Measurements from ENCODE around the gene PRKG1. TPM values are rescaled to one million over a fixed set of nuclear protein-coding genes. Genes with fewer than 3 reads are reported as not detected.

The PRKG1 gene
- polyA plus RNA-seq, 3 donors: not detected

DNA sequence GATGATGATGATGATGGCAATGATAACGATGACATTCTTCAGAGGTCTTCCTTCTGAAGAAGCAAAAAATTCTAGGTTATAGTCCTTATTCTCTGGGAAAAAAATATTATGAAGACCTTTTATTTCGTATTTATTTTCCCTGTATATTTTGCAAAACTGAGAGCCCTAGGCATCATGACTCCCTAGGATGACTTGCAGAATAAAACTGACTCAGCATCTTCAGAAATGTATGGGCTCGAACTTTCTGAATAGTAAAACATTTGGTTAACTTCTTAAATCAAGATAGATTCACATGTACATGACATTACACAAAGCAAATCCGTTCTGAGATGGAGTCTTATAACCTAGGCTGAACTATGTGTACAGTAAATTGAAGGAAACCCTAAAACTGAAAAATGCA lies 1269.2 kb downstream of the PRKG1 start:
- no peak overlapping the region for H3K4me3 ChIP-seq (replicated peaks in 1 of 3; ENCODE audit: low read depth in 2 of 3, low read length in 3 of 3)
- no peak overlapping the region for H2AFZ ChIP-seq (ENCODE audit: insufficient read depth, low read depth, low read length, poor library complexity, severe bottlenecking)
- H3K36me3 Mint-ChIP-seq: no peaks in the 10 kb centered on the region
- H3K27ac Mint-ChIP-seq: no peak overlapping the region
- no peaks in the 10 kb centered on the region for H3K27me3 Mint-ChIP-seq (ENCODE audit: low read depth in 3 of 3)
- no peak overlapping the region for H3K27ac ChIP-seq (ENCODE audit: low read depth in 1 of 2, low read length in 2 of 2)
- 100% methylated on average over 1 of the region's 4 CpGs for WGBS (ENCODE audit: insufficient coverage)
- H3K4me1 ChIP-seq (ENCODE audit: control insufficient read depth in 1 of 2, insufficient read depth in 2 of 2, low read length in 2 of 2): no peaks in the 10 kb centered on the region
- H4K20me1 ChIP-seq (ENCODE audit: insufficient read depth, low read length): no peaks in the 10 kb centered on the region
- intact Hi-C loops (cut with micrococcal nuclease): no loop called here
- H3K4me2 ChIP-seq (replicated peaks; ENCODE audit: extremely low read depth, low read length, poor library complexity, severe bottlenecking): no peak overlapping the region
- H3K4me1 Mint-ChIP-seq: no peaks in the 10 kb centered on the region
- peaks cover 0 to 22% of the 10 kb centered on the region in 2 donors for H3K9me3 ChIP-seq (replicated peaks in 1 of 2; ENCODE audit: control insufficient read depth in 1 of 2, insufficient read depth in 1 of 2, low read length in 2 of 2)
- H3K9me3 Mint-ChIP-seq: peaks cover 0 to 19% (median 0%) of the 10 kb centered on the region in 7 donors
- TF ChIP-seq, protein P1, sequence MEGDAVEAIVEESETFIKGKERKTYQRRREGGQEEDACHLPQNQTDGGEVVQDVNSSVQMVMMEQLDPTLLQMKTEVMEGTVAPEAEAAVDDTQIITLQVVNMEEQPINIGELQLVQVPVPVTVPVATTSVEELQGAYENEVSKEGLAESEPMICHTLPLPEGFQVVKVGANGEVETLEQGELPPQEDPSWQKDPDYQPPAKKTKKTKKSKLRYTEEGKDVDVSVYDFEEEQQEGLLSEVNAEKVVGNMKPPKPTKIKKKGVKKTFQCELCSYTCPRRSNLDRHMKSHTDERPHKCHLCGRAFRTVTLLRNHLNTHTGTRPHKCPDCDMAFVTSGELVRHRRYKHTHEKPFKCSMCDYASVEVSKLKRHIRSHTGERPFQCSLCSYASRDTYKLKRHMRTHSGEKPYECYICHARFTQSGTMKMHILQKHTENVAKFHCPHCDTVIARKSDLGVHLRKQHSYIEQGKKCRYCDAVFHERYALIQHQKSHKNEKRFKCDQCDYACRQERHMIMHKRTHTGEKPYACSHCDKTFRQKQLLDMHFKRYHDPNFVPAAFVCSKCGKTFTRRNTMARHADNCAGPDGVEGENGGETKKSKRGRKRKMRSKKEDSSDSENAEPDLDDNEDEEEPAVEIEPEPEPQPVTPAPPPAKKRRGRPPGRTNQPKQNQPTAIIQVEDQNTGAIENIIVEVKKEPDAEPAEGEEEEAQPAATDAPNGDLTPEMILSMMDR (IDR thresholded peaks at IDR 0.05): no peak
- no peak for DNase-seq
- H3K4me3 Mint-ChIP-seq: no peak overlapping the region
- H3K36me3 ChIP-seq (replicated peaks in 1 of 2; ENCODE audit: control insufficient read depth in 1 of 2, insufficient read depth in 2 of 2, low read length in 2 of 2): no peaks in the 10 kb centered on the region
- H3K27me3 ChIP-seq (ENCODE audit: control insufficient read depth in 2 of 2, insufficient read depth in 2 of 2, low read length in 2 of 2): no peaks in the 10 kb centered on the region
- H3K9ac ChIP-seq (ENCODE audit: insufficient read depth, low read length, poor library complexity, severe bottlenecking): no peak overlapping the region
- H3K79me2 ChIP-seq (ENCODE audit: insufficient read depth, low read length): no peaks in the 10 kb centered on the region

DNA sequence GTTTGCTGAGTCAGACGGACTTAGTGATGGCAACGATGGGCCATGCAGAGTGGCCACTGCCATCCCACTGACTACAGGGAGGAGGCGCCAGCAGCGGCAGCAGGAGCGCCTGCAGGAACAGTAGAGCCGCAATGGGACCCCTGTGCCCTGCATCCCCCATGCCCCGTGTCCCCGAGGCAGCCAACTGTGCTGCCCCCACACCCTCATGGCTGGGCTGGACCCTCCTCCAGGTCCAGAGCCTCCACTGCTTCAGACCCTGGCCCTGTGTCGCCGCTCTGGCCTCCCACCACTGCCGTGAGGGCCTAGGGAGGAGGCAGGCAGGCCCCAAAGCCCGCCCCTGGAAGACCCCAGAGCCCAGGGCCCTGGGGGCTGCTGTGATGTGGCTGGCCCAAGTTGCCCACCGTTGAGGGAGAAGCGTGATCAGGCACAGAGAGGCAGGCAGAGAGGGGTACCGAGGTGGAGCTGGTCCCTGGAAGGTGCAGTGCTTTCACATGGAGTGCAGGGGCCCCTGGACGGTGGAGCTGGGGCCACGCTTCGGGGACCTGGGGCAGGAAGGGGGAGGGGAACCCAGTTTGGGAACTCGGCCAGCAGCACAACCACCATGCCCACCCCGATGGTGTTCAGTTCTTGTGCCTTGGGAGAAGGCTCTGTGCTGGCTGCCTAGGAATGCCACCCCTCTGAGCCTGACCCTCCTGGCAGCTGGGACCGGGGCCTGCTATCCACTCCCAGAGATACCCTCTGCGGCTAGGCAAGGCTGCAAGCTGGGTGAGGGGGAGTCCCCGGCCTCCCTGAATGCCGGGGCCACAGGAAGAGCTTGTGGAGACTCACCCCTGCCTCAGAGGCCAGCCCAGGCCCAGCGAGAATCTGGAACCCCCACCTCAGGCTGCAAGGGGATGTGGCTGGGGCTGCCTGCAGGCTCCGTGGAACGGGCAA lies 1272.4 kb downstream of the PRKG1 start:
- Histone ChIP-seq H3K9me3 (replicated peaks in 1 of 2; ENCODE audit: control insufficient read depth in 1 of 2, insufficient read depth in 1 of 2, low read length in 2 of 2) (peaks cover 0 to 22% of the 10 kb centered on the region in 2 donors), H3K27me3 (ENCODE audit: control insufficient read depth in 2 of 2, insufficient read depth in 2 of 2, low read length in 2 of 2) (no peaks in the 10 kb centered on the region), H3K9ac (ENCODE audit: insufficient read depth, low read length, poor library complexity, severe bottlenecking) (no peak overlapping the region), H4K20me1 (ENCODE audit: insufficient read depth, low read length) (no peaks in the 10 kb centered on the region), H3K36me3 (replicated peaks in 1 of 2; ENCODE audit: control insufficient read depth in 1 of 2, insufficient read depth in 2 of 2, low read length in 2 of 2) (no peaks in the 10 kb centered on the region), H3K4me2 (replicated peaks; ENCODE audit: extremely low read depth, low read length, poor library complexity, severe bottlenecking) (no peak overlapping the region), H3K4me1 (ENCODE audit: control insufficient read depth in 1 of 2, insufficient read depth in 2 of 2, low read length in 2 of 2) (no peaks in the 10 kb centered on the region), H3K4me3 (replicated peaks in 1 of 3; ENCODE audit: low read depth in 2 of 3, low read length in 3 of 3) (no peak overlapping the region), H3K79me2 (ENCODE audit: insufficient read depth, low read length) (no peaks in the 10 kb centered on the region), H3K27ac (ENCODE audit: low read depth in 1 of 2, low read length in 2 of 2) (no peak overlapping the region), H2AFZ (ENCODE audit: insufficient read depth, low read depth, low read length, poor library complexity, severe bottlenecking) (no peak overlapping the region)
- Mint-ChIP-seq H3K27ac (no peak overlapping the region), H3K9me3 (peaks cover 0 to 16% (median 0%) of the 10 kb centered on the region in 7 donors), H3K4me3 (no peak overlapping the region), H3K4me1 (no peaks in the 10 kb centered on the region), H3K27me3 (ENCODE audit: low read depth in 3 of 3) (no peaks in the 10 kb centered on the region), H3K36me3 (no peaks in the 10 kb centered on the region)
- TF ChIP-seq, protein P1 (IDR thresholded peaks at IDR 0.05): no peak
- intact Hi-C loops (cut with micrococcal nuclease): no loop called here
- WGBS (ENCODE audit: insufficient coverage): 93% methylated on average over 19 of the region's 27 CpGs
- no peak for DNase-seq
